Epithelial cell of umbilical artery (primary cell): ENCODE results near the gene DSG2. TPM values are rescaled to one million over a fixed set of nuclear protein-coding genes. Genes with fewer than 3 reads are reported as not detected.

Source experiments
- total RNA-seq: library from RNA; depleted of rRNA; stranded (reverse); fragments of >200 nt; gene quantifications from 2 replicates; pipeline ENCODE4 v1.2.3, GENCODE V29; 2014

The DSG2 gene
- total RNA-seq: under 0.01 and 0.30 TPM in 2 replicates

GRCh38 chr18:31497836-31498573 is at the start of gene DSG2:
TSS of gene DSG2 (plus strand) at chr18:31498177. CDS start at chr18:31498252, 75 bp downstream.

DNA sequence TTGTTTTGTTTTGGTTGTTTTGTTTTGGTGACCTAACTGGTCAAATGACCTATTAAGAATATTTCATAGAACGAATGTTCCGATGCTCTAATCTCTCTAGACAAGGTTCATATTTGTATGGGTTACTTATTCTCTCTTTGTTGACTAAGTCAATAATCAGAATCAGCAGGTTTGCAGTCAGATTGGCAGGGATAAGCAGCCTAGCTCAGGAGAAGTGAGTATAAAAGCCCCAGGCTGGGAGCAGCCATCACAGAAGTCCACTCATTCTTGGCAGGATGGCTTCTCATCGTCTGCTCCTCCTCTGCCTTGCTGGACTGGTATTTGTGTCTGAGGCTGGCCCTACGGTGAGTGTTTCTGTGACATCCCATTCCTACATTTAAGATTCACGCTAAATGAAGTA is 93.7 kb downstream of the DSG2 start, which contains the start of gene TTR:
Gene TTR, plus strand, starts transcription at position 250 of the 400 bp plus-strand sequence. Its CDS starts 26 bp downstream, at position 276.

Other genes starting within 250 kb of the DSG2 start
- gene DSG1, start 180.0 kb upstream of the DSG2 start, total RNA-seq: not detected in 2 replicates
- gene DSG4, start 121.4 kb upstream of the DSG2 start, total RNA-seq: not detected in 2 replicates
- gene DSG3, start 50.4 kb upstream of the DSG2 start, total RNA-seq: not detected in 2 replicates
- gene TTR, start 93.7 kb downstream of the DSG2 start, total RNA-seq: not detected in 2 replicates
- gene B4GALT6, start 186.4 kb downstream of the DSG2 start, total RNA-seq: 7.8 and 8.4 TPM in 2 replicates